ENCODE results near the gene ATP9B.
"Not testable (repeated sequence)": the region's sequence is repeated elsewhere in the genome, so short reads cannot be mapped to it uniquely, and the experiment has no call there.

ATP9B gene

DNA sequence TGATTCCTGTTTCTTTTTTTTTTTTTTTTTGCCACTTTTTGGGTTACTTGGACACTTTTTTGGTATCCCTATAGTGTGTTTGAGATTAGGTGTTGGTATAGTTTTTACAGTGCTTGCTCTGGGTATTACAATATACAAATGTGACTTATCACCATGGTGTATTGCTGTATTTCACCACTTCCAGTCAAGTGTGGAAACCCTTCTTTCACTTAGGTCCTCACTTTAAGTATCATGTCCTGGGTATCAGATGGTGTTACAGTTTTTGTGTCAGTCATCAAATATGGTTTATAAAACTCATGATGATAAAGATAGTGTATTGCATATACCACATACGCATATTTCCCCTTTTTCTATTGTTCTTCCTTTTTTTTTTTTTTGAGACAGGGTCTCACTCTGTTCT is 1.8 kb downstream of the ATP9B start:
- no peak for DNase-seq (ENCODE audit: low read depth)

DNA sequence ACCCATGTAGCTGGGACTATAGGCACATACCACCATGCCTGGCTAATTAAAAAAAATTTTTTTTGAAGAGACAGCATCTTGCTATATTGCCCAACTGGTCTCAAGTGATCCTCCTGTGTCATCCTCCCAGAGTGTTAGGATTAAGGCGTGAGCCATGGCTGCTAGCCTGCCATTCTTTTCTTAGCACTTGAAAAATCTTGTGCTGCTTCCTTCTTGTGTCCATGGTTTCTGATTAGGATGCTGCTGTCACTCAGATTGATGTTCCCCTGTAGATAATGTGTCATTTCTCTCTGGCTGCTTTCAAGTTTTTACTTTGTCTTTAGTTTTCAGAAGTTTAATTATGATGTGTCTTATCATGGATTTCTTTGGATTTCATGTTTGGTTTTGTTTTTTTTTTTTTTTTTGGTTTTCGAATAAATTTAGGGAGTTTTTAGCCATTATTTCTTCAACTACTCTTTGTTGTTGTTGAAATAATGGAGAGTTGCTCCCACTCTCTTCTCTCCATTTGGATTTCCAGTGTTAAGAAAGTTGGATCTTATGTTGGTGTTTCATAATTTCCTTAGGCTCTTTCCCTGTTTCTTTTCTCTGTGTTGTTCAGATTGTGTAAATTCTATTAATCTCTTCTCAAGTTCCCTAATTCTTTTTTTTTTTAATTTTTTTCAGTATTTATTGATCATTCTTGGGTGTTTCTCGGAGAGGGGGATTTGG is 2.5 kb downstream of the ATP9B start:
- no peak for DNase-seq (ENCODE audit: low read depth)

GRCh38 chr18:79072655-79073054 is 3.5 kb downstream of the ATP9B start:
- not testable (repeated sequence) for DNase-seq (ENCODE audit: low read depth)

GRCh38 chr18:79077181-79077580 is 8.0 kb downstream of the ATP9B start:
- DNase-seq (ENCODE audit: low read depth): no peak

DNA sequence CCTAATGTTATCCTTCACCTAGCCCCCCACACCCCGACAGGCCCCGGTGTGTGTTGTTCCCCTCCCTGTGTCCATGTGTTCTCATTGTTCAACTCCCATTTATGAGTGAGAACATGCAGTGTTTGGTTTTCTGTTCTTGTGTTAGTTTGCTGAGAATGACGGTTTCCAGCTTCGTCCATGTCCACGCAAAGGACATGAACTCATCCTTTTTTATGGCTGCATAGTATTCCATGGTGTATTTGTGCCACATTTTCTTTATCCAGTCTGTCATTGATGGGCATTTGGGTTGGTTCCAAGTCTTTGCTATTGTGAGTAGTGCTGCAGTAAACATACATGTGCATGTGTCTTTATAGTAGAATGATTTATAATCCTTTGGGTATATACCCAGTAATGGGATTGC is 9.6 kb downstream of the ATP9B start:
- DNase-seq (ENCODE audit: low read depth): not testable (repeated sequence)

DNA sequence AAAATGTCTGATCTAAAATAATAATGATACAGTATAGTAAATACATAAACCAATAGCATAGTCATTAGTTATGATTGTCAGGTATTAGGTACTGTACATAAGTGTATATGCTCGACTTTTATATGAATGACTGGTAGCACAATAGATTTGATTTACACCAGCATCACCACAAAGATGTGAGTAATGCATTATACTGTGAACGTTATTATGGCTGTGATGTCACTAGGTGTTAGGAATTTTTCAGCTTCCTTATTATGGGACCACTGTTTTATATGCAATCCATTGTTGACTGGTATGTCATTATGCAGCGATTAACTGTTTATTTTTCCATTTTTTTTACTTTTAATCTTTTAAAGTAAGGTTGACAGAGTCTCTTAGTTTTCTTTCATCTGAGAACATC is 23.7 kb downstream of the ATP9B start:
- no peak for DNase-seq (ENCODE audit: low read depth)

DNA sequence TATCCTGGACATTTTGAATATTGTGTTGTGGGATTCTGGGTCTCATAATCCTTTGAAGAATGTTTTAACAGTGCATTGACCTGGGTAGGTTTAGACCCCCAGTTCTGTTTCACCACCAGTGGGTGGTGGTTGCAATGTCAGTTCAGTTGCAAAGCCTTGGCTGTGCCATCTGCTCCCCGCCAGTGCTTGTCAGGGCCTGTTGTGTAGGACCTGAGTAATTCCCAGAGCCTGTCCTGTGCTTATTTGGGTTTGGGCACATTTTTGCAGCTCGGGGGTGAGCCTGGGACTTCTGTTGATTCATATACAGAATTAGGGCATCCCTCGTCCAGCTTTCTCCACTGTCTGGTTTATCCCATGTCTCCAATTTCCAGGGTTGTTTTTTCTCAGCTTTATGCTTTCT is 24.8 kb downstream of the ATP9B start:
- no peak for DNase-seq (ENCODE audit: low read depth)

DNA sequence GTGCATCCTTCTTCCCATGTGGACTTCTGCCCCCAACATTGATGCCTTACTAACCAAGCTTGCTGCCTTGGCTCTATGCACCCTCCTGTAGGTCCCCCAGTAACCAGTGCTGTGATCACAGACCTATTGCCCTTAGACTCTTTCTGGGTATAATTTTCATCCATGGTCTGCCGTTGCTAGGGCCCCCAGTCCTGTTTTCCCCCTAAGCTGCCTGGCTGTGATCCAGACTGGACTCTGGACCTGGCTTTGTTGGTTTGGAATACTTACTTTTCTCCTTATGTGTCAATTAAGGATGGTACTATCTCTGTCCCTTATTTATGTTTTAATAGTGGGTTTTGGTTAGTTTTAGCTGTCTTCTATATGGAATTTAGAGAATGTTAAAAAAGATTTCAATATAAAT is 26.0 kb downstream of the ATP9B start:
- no peak for DNase-seq (ENCODE audit: low read depth)

DNA sequence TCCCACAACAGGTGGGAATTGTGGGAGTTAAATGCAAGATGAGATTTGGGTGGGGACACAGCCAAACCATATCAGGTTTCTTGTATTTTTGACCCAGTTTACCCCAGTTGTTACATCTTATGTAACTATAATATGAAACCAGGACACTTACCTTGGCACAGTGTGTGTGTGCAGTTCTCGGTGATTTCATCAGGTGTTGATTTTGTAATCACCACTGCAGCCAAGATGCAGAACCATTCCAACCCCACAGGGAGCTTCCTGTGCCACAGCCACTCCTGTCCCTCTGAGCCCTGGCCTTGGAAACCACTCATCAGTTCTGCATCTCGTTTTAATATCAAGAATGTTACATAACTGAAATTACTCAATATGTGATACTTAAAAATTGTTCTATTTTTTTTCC is 31.8 kb downstream of the ATP9B start:
- DNase-seq (ENCODE audit: low read depth): no peak

GRCh38 chr18:79102886-79103285 is 33.7 kb downstream of the ATP9B start:
- no peak for DNase-seq (ENCODE audit: low read depth)

DNA sequence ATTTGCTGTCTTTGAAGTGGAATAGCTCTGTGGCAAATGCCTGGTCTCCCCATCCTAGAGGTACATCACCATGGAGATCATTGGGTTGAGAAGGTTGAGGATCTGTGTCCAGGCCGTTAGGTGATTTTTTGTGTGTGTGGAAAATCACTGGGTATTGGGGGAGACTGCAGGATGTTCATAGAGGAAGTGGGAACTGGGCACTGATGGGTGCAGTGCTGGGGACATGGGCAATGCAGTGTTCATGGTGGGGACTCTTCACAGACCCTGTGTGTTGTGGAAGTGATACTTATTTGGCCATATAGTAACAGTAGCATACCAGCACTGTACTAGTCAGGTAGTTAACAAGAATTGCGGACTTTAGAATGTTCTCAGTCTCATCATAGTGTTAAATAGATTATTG is 34.9 kb downstream of the ATP9B start:
- no peak for DNase-seq (ENCODE audit: low read depth)

GRCh38 chr18:79105455-79105854 is 36.3 kb downstream of the ATP9B start:
- DNase-seq (ENCODE audit: low read depth): no peak

DNA sequence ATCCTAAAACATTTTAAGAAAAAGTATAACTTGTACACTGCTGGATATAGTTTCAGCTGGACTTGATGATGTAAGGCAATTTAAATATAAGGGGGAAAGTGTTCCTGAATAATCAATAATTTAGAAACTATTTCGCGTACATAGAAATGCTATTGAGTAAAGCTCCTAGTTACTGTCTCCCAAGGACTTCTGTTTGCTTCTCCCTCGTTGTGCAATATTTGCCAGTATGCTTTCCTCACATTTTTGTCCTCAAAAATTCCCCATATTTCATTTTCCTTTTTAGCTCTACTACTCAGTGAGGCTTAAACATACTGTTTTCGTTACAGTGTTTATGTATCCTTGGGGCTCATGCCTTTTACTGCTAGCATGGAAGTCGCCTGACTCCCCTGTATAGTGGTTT is 36.9 kb downstream of the ATP9B start:
- DNase-seq (ENCODE audit: low read depth): no peak

DNA sequence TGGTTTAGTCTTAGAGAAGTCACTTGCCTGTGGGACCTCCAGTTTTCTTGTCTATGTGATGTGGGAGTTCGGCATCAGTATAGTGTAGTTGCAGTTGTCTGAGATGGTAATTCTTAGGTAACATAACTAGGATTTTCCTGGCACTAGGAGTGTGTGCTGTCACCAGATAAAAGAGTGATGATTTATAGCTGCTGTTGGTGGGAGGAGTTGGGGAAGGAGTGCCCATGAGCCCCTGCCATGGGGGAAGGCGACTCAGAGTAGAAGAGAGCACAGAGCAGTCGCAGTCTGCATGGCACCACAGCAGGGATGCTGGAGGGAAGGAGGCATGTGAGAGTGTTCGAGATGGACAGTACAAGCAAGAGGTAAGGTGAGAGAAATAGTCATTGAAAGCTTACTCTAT is 38.7 kb downstream of the ATP9B start:
- DNase-seq (ENCODE audit: low read depth): no peak

- no peak for DNase-seq (ENCODE audit: low read depth)
Observed at GRCh38 chr18:79108549-79109215, 39.5 kb downstream of the ATP9B start.

DNA sequence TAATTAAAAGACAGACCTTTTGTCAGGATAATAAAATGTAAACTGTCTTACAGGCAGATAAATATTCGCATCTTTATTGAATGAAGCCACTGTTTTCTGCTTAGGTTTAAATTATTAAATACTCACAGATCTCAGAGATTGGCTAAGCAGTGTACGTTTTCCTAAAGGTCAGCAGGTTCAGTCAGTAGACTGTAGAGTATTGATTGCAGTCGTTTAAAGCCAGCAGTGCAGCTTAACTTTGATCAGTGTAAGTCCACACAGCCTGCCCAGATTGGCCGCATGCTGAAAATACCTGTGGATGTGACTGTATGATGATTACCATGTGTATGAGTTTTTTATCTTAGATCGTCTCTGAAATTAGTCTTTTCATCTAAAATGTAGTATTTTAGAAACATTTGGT is 42.3 kb downstream of the ATP9B start:
- DNase-seq (ENCODE audit: low read depth): no peak

GRCh38 chr18:79117385-79117784 is 48.2 kb downstream of the ATP9B start:
- peak; percentile 12 for DNase-seq (ENCODE audit: low read depth)

DNA sequence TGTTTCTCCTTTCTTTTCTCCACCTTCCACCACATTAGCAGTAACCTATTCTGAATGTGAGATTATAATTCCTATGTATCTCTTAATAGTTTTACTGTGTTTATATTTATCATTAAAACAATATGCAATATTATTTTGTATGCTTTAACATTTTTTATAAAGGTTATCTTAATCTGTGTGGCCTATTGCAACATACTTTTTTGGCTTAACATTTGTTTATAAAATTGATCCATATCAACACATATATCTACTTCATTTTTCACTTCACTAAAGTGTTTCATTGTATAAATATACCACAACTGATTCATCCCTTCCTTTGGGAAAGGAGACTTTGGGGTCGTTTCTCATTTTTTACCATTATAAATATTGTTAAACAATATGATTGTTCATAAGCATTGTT is 48.6 kb downstream of the ATP9B start:
- DNase-seq (ENCODE audit: low read depth): no peak

- no peak for DNase-seq (ENCODE audit: low read depth)
Observed at GRCh38 chr18:79118797-79119196, 49.6 kb downstream of the ATP9B start.

GRCh38 chr18:79121746-79122474 is 52.7 kb downstream of the ATP9B start:
- DNase-seq (ENCODE audit: low read depth): no peak

DNA sequence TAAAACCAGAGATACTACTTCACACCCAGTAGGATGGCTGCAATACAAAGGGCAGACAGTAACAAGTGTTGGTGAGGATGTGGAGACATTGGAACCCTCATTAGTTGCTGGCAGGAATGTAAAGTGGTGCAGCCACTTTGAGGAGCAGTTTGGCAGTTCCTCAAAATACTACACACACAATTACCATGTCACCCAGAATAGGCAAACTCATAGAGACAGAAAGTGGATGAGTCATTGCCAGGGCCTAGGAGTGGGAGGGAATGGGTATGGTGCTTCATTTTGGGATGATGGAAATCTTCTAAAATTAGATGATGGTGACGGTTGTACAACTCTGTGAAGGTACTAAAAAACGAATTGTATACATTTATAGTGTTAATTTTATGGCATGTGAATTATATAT is 54.8 kb downstream of the ATP9B start:
- DNase-seq (ENCODE audit: low read depth): no peak

DNA sequence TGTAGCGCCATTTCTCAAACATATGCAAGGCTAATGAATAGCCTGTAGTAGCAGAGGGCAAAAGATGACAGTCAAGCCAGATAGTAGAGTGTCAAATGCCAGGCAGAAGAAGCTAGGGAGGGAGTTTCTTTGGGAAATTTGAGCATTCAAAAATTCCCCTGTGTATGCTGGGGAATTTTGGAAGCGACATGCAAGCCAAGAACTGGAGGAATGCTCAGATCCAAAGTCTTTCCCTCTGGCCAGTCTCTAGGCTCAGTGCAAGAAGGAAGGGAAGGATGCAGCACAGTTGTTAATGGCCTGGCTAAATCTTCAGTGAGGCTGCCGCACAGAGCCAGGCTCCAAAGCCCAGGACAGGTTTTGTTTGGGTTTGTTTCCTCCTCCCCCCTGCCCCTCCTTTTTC is 59.9 kb downstream of the ATP9B start:
- no peak for DNase-seq (ENCODE audit: low read depth)

GRCh38 chr18:79133724-79134123 is 64.5 kb downstream of the ATP9B start:
- no peak for DNase-seq (ENCODE audit: low read depth)

Measured in fibroblast of the conjunctiva (primary cell).